D341Med (cell line): ENCODE results near the gene PIBF1.
A peak's percentile ranks its signal among the peaks of the same experiment; 100 is the strongest.
"Not testable (repeated sequence)": the region's sequence is repeated elsewhere in the genome, so short reads cannot be mapped to it uniquely, and the experiment has no call there.

ENCODE experiments used
- DNase-seq: peaks from one replicate; pipeline ENCODE4 v3.0.0; 2012; ENCODE audit warnings: low spot score

Gene PIBF1, protein sequence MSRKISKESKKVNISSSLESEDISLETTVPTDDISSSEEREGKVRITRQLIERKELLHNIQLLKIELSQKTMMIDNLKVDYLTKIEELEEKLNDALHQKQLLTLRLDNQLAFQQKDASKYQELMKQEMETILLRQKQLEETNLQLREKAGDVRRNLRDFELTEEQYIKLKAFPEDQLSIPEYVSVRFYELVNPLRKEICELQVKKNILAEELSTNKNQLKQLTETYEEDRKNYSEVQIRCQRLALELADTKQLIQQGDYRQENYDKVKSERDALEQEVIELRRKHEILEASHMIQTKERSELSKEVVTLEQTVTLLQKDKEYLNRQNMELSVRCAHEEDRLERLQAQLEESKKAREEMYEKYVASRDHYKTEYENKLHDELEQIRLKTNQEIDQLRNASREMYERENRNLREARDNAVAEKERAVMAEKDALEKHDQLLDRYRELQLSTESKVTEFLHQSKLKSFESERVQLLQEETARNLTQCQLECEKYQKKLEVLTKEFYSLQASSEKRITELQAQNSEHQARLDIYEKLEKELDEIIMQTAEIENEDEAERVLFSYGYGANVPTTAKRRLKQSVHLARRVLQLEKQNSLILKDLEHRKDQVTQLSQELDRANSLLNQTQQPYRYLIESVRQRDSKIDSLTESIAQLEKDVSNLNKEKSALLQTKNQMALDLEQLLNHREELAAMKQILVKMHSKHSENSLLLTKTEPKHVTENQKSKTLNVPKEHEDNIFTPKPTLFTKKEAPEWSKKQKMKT

GRCh38 chr13:72781451-72782439, at the start of gene PIBF1, which contains the start of gene DIS3:
Gene PIBF1, plus strand, starts transcription at chr13:72782133. Its CDS starts 1,337 bp downstream, at chr13:72783470.
Gene DIS3, minus strand, starts transcription at chr13:72781900. Its CDS starts 68 bp downstream, at chr13:72781832.
- DNase-seq: peak; percentile 95

DNA sequence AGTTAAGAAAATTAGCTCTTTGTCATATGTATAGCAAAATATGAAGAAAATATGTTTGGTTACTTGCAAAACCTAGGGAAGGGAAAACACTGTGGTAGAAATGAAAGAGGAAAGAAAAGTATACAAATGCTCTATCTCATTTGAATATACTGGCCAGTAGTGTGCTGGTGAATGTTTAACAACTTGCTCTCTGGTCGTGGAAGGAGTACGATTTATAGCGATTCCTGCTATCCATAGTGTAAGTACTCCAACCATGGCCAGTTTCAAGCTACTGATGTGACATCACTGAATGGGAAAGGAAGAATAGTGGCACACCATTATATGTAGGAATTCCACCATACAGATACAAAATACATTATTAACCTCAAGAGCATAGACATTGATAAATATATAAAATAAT, 44.9 kb upstream of the PIBF1 start:
- no peak for DNase-seq

- DNase-seq: no peak
Measured at GRCh38 chr13:72740015-72740414, 41.9 kb upstream of the PIBF1 start.

DNA sequence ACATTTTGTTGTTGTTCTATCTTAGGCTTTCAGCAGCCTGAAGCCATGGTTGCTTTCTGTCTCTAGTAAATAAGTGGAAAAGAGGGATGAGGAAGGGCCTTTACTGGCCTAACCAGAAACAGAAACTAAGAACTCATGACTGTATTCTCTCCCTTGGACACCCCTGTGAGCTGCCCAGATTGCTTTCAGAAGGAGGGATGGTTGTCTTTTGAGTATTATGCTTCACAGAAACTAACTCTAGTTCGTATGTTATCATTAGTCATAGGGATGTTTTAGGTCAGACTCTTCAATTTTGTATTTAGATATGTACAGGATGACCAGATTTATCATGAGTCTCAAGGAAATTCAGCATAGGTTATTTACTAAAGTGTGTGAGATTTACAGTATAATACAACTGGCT, 36.7 kb upstream of the PIBF1 start:
- no peak for DNase-seq

DNA sequence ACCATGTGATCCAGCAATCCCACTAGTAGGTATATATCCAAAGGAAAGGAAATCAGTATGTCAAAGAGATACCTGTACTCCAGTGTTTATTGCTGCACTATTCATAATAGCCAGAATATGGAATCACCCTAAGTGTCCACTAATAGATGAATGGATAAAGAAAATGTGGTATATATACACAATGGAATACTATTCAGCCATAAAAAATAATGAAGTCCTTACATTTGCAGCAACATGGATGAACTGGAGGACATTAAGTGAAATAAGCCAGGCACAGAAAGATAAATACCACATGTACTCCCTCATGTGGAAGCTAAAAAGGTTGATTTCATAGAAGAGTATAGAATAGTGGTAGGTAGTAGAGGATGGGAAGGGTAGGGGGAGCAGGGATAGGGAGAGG, 30.7 kb upstream of the PIBF1 start:
- DNase-seq: no peak

- no peak for DNase-seq
Measured at GRCh38 chr13:72754111-72754510, 27.8 kb upstream of the PIBF1 start.

- DNase-seq: no peak
Measured at GRCh38 chr13:72757792-72758535, 24.0 kb upstream of the PIBF1 start.

- DNase-seq: no peak
Measured at GRCh38 chr13:72760189-72760588, 21.7 kb upstream of the PIBF1 start.

GRCh38 chr13:72763411-72763810, 18.5 kb upstream of the PIBF1 start:
- DNase-seq: no peak

DNA sequence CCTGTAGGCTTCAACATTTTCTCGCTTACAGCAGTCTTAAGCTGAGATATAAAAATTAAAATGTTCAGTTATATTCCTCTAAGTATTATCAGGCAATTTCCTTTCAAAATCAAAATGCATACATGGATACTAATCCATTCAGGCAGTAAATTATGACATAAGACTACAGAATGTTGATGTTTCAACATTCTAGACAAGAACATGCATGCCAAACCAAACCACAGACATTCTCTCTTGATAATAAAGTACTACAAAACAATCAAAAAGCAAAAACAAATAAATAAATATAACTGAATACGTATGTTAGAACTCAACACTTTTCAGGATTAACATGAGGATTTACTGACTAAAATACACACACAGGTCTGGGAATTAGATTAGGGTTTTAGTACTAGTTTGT, 7.9 kb upstream of the PIBF1 start:
- DNase-seq: no peak

DNA sequence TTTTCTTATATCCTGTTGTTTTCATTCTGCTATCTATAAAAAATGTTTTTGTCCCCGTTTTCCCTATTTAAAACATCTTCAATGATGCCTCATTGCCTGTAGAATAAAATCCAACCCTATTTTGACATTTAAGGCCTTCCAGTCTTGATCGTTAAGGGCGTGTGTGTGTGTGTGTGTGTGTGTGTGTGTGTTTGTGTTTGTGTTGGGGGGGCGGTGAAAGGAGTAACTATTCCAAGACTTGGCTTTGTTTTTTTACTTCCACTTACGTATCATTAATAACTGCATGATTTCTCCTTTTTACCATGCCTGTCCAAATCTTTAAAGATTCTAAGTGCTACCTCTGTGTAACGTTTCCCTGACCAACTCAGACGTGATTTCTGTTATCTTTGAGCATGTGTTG, 784 bp downstream of the PIBF1 start:
- DNase-seq: no peak

- not testable (repeated sequence) for DNase-seq
Measured at GRCh38 chr13:72784679-72785078, 2.7 kb downstream of the PIBF1 start.

DNA sequence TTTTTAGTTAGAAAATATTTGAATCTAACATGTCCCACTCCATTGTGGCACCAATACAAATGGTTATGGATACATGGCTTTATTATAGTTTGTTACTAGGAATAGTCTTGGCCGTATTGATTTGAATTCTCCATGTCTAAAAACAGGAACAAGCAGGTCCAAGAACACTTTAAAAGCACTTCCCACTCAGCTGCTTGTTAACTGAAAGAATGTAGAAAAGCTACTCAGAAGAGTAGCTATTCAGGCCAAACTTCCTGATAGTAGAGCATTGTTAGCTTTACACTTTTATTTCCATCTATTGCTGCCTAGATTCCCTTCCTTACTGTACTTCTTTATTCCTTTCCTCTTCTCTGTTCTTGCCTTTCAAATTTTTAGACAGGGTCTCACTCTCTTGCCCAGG, 6.9 kb downstream of the PIBF1 start:
- DNase-seq: no peak

DNA sequence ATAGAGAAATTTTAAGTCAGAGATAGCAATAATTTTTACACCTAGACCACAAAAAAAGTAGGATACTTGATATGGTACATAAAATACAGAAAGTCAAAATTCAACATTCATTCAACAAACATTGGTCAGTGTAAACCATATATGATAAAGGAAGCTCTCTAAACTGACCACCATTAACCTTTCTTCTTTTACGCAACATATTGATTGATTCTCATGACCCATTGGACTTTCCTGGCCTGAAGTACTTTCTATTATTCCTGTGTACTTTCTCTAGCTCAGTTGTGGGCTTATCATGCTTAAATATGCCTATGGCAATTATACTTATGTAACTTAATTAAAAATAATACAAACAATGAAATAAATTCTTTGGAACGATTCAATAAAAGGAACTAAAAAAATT, 10.7 kb downstream of the PIBF1 start:
- DNase-seq: no peak

GRCh38 chr13:72798817-72799216, 16.9 kb downstream of the PIBF1 start:
- DNase-seq: no peak

DNA sequence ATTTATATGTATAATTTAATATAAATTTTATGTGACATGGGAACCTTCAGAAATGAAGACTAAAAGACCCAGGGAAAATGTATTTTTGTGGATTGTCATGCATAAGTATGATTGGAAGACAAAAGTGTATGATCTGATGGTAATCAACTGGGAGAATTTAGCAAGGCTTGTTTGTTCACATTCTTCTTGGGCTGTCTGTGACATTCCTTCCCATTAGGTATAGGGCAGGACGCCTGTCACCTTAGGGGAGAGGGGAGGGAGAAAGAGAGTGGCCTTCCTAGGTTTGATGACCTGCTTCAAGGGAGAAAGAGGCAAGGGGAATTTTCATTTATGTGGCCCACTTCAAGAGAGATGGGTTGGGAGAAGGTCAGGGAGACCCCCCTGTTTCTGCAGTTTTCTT, 22.4 kb downstream of the PIBF1 start:
- DNase-seq: no peak

DNA sequence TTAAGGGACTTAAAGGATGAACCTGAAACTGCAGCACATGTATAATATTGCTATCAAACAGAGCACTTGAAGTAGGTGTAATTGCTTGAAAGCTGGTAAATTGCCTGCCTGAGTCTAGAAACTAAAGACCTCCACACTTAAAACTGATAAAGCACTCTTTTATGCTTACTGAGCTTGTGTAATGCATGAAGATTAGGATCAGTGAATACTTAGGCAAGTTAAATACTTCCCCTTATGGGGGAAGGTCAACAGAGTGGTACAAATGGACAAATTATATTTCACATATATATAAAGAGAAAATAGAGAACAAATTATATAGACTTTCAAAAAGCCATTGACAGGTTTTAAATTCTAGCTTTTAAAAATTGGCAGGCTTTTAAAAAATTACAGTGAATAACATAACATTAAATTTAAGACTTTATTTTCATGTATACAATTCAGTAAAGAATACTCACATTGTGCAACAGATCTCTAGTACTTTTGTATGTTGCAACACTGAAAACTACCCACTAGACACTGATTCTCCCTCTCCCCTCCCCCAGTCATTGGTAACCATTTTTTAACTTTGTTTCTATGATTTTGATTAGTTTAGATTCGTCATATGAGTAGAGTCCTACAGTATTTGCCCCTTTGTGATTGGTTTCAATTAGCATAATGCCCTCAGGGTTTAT, 23.9 kb downstream of the PIBF1 start:
- no peak for DNase-seq

GRCh38 chr13:72806514-72806913, 24.6 kb downstream of the PIBF1 start:
- DNase-seq: not testable (repeated sequence)

GRCh38 chr13:72808917-72809500, 27.1 kb downstream of the PIBF1 start:
- no peak for DNase-seq

GRCh38 chr13:72820156-72820897, 38.4 kb downstream of the PIBF1 start:
- no peak for DNase-seq
